ENCODE data around the gene LYST. TPM values are rescaled to one million over a fixed set of nuclear protein-coding genes. Genes with fewer than 3 reads are reported as not detected.

LYST gene
- total RNA-seq, 1 donor from 2014 or later, result 11.4 TPM

- peaks cover 21% of the 10 kb centered on the region for H3K4me1 Mint-ChIP-seq (ENCODE audit: low read depth)
- no peaks in the 10 kb centered on the region for H3K9me3 Mint-ChIP-seq (ENCODE audit: low read depth)
- no peak overlapping the region for H3K4me3 Mint-ChIP-seq (ENCODE audit: low read depth)
- no peak for DNase-seq (ENCODE audit: low spot score, unreplicated experiment)
- H3K36me3 Mint-ChIP-seq (ENCODE audit: insufficient read depth), result no peaks in the 10 kb centered on the region
- peaks cover 2% of the 10 kb centered on the region for H3K27me3 Mint-ChIP-seq
- TF ChIP-seq, protein P1, sequence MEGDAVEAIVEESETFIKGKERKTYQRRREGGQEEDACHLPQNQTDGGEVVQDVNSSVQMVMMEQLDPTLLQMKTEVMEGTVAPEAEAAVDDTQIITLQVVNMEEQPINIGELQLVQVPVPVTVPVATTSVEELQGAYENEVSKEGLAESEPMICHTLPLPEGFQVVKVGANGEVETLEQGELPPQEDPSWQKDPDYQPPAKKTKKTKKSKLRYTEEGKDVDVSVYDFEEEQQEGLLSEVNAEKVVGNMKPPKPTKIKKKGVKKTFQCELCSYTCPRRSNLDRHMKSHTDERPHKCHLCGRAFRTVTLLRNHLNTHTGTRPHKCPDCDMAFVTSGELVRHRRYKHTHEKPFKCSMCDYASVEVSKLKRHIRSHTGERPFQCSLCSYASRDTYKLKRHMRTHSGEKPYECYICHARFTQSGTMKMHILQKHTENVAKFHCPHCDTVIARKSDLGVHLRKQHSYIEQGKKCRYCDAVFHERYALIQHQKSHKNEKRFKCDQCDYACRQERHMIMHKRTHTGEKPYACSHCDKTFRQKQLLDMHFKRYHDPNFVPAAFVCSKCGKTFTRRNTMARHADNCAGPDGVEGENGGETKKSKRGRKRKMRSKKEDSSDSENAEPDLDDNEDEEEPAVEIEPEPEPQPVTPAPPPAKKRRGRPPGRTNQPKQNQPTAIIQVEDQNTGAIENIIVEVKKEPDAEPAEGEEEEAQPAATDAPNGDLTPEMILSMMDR (IDR thresholded peaks at IDR 0.05; ENCODE audit: unreplicated experiment), result peak; percentile 24
- no peak overlapping the region for H3K27ac Mint-ChIP-seq
Observed at GRCh38 chr1:235631816-235632215, 234.9 kb downstream of the LYST start.

DNA sequence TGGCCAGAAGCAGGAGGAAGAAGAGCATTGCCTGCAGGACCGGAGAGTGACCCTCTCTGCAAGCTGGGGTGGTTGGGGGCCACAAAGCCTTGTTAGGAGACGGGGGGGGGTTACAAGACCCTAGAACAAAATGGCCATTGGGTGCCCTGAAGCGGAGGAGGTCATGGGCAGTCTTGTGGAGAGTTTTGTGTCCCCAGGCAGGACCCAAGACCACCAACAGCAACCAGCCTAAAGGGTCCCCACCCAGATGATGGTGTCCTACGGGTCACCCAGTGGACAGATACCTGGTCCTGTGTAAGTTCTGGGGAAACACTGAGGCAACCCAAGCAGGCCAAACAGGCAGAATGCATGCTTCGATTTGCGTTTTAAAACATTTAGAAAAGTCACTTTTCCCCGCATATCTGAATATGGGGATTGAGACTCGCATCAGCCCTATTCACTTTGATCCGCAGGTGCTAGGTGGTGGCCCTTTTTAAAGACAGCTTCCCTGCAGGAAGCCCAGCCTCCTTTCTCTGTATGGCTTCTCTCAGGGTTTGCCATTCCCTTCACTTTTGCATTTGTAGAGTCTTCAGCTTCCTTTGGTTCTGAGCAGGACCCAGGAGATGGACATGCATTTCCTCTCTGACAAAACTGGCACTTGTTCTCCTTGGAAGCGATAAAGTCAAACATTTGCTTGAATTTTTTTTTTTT lies 238.2 kb downstream of the LYST start:
- Mint-ChIP-seq H3K9me3 (ENCODE audit: low read depth) (no peaks in the 10 kb centered on the region), H3K27ac (no peak overlapping the region), H3K36me3 (ENCODE audit: insufficient read depth) (no peaks in the 10 kb centered on the region), H3K4me1 (ENCODE audit: low read depth) (peaks cover 32% of the 10 kb centered on the region), H3K4me3 (ENCODE audit: low read depth) (no peak overlapping the region), H3K27me3 (no peaks in the 10 kb centered on the region)
- no peak for DNase-seq (ENCODE audit: low spot score, unreplicated experiment)
- TF ChIP-seq, protein P1 (IDR thresholded peaks at IDR 0.05; ENCODE audit: unreplicated experiment), result no peak

DNA sequence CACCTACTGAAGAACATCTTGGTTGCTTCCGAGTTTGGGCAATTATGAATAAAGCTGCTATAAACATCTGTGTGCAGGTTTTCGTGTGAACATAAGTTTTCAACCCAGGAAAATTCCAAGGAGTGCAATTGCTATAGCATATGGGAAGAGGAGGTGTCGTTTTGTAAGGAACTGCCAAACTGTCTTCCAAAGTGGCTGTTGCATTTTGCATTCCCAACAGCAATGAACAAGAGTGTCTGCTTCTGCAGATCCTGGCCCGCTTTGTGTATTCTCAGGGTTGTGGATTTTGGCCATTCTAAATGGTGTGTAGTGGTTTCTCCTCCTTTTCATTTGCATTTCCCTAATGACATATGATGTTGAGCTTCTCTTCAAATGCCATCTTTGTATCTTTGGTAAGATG lies 240.9 kb downstream of the LYST start:
- Mint-ChIP-seq H3K27ac (no peak overlapping the region), H3K4me3 (ENCODE audit: low read depth) (no peak overlapping the region), H3K27me3 (no peaks in the 10 kb centered on the region), H3K9me3 (ENCODE audit: low read depth) (no peaks in the 10 kb centered on the region), H3K4me1 (ENCODE audit: low read depth) (peaks cover 25% of the 10 kb centered on the region), H3K36me3 (ENCODE audit: insufficient read depth) (no peaks in the 10 kb centered on the region)
- TF ChIP-seq, protein P1 (IDR thresholded peaks at IDR 0.05; ENCODE audit: unreplicated experiment), result no peak
- no peak for DNase-seq (ENCODE audit: low spot score, unreplicated experiment)

DNA sequence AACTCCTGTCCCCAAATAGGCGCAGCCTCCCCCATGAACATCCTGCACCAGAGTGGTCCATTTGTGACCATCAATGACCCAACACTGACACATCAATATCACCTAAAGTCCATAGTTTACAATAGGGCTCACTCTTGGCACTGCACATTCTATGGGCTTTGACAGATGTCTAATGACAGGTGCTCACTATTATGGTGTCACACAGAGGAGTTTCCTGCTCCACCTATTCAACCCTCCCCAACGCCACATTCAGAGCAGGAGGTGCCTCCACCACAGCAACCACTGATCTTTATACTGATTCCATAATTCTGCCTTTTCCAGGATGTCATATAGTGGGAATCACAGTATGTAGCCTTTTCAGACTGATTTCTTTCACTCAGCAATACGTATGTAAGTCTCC lies 241.4 kb downstream of the LYST start:
- peaks cover 20% of the 10 kb centered on the region for H3K4me1 Mint-ChIP-seq (ENCODE audit: low read depth)
- H3K36me3 Mint-ChIP-seq (ENCODE audit: insufficient read depth), result no peaks in the 10 kb centered on the region
- no peak for DNase-seq (ENCODE audit: low spot score, unreplicated experiment)
- no peak overlapping the region for H3K4me3 Mint-ChIP-seq (ENCODE audit: low read depth)
- TF ChIP-seq, protein P1 (IDR thresholded peaks at IDR 0.05; ENCODE audit: unreplicated experiment), result no peak
- H3K27ac Mint-ChIP-seq, result no peak overlapping the region
- H3K9me3 Mint-ChIP-seq (ENCODE audit: low read depth), result no peaks in the 10 kb centered on the region
- no peaks in the 10 kb centered on the region for H3K27me3 Mint-ChIP-seq

GRCh38 chr1:235624721-235625333 lies 241.9 kb downstream of the LYST start:
- H3K36me3 Mint-ChIP-seq (ENCODE audit: insufficient read depth), result no peaks in the 10 kb centered on the region
- H3K4me1 Mint-ChIP-seq (ENCODE audit: low read depth), result peaks cover 15% of the 10 kb centered on the region
- no peak overlapping the region for H3K4me3 Mint-ChIP-seq (ENCODE audit: low read depth)
- H3K27ac Mint-ChIP-seq, result no peak overlapping the region
- H3K27me3 Mint-ChIP-seq, result no peaks in the 10 kb centered on the region
- H3K9me3 Mint-ChIP-seq (ENCODE audit: low read depth), result no peaks in the 10 kb centered on the region
- TF ChIP-seq, protein P1 (IDR thresholded peaks at IDR 0.05; ENCODE audit: unreplicated experiment), result no peak
- DNase-seq (ENCODE audit: low spot score, unreplicated experiment), result no peak

Measured in progenitor cell of endocrine pancreas (in vitro differentiated cells).